Stimulated activated naive CD4-positive, alpha-beta T cell (primary cell): ENCODE data around the gene TTYH1.
"Not testable (repeated sequence)": the region's sequence is repeated elsewhere in the genome, so short reads cannot be mapped to it uniquely, and the experiment has no call there.

Source experiments
- DNase-seq, 6 experiments: peaks; one replicate each; lab custom pipeline; 2025; lab: John Stamatoyannopoulos, UW

Gene TTYH1

DNA sequence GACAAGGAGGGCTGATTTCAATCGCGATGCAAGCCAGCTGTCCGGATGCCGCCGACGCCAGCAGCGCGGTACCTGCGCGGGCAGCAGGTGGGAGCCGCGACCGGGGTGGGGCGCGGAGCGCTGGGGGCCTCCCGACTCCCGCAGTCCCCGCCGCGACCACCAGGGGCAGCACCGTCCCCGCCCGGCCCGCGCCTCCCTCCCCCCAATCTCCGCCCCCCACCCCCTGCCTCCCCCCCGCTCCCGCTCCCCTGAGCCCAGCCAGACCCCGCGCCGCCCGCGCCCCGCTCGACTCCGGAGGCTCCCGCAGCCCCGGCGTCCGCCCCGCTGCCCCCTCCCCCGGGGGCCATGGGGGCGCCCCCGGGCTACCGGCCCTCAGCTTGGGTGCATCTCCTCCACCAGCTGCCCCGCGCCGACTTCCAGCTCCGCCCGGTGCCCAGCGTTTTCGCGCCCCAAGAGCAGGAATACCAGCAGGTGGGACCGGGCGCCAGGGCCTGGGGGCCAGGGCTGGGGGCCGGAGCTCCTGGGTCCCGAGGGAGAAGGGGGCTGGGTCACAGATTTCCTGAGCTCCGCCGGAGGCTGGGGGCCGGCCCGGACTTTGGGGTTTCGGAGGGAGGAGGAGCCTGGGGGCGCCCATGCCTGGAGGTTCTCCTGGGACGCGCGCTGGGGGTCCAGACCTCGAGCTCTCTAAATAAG is at the start of gene TTYH1:
TTYH1 (plus strand) TSS at position 257 of the 693 bp plus-strand sequence; CDS start at position 346, 89 bp downstream.
- DNase-seq = peak in 2 of 6 experiments; percentile 19 to 27

DNA sequence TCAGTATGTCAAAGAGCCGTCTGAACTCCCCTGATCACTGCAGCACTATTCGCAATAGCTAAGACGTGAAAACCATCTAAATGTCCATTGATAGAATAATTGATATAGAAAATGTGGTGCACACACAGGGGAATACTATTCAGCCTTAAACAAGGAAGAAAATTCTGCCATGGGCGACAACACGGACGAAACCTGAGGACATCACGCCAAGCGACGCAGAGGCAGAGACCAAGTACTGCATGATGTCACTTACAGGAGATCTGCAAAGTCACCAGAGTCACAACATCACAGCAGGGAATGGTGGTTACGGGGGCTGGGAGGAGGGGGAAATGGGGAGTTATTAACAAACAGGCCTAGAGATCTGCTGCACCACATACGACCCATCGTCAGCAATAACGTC is 49.5 kb upstream of the TTYH1 start:
- not testable (repeated sequence) for DNase-seq

DNA sequence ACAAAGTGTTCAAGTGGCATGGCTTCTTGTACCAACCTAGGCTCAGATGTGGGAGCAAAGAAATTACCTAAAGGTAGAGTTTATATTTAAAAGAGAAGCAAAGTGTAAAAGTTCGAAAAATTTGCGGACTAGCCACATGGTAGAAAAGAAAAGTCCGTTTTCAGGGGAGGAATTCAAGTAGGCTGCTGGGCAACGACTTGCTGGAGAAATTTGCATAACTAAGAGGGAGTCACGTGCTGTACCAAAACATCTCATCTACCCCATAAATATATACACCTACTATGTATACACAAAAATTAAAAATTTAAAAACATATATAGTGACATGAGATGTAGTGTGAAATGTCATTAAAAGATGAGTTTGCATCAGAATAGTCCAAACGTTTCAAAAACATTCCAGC is 48.5 kb upstream of the TTYH1 start:
- no peak for DNase-seq

DNA sequence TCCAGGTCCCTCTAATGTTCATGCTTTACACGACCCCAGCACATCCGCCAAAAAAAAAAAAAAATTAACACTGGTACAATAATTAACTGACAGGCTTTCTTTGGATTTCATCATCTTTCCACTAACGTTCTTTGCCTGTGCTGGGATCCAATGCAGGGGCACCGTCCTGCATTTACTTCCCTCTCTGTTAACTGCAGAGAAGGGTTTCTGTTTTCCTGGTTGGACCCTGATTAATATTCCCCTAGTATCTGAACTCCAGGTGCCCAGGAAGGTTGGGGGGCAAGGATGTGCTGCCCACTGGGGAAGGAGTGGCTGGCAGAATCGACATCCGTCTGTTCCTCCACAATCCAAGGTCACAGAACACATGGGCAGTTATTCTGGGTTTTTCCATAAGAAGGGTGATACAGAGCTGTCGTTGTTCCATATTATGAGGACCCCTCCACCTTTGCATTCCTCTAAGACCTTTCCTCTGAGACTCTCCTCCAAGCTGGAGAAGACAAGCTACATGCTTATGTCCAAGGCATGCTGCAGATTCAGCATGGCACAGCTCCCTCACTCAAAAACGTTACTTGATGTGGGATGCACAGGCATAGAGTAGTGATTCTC is 46.1 kb upstream of the TTYH1 start:
- no peak for DNase-seq

DNA sequence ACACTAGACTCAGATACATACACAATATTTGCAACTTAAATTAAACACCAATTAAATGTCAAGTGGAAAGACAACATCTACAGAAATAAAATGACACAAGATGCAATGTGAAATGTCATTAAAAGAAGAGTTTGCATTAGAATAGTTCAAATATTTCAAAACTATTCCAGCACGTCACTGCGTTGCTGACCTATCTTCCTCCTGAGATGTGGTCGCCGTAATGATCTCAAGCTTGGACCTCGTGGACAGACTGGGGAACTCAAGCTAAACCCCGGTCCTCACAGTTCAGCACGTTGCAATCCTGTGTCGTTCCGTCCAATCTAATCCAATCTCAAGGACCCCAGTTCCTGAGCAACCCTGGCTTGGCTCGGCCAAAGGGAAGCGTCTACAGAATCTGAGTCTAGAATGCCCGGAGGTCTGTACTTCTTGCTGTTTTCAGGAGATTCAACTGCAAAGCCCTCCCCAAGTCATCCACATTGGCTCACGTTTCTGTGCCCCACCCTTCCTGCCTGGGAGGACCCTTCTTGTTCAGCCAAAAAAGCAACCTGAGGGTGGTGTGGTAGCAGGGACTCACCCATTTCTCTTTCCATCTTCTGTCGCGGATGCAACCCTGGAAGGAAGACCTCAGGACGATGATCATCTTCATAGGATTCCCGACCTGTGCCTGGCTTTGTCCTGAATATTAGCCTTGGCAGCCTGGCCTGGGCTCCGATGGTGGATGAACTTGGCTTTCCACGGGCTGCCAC is 45.4 kb upstream of the TTYH1 start:
- peak in 1 of 6 experiments; percentile 13 for DNase-seq

DNA sequence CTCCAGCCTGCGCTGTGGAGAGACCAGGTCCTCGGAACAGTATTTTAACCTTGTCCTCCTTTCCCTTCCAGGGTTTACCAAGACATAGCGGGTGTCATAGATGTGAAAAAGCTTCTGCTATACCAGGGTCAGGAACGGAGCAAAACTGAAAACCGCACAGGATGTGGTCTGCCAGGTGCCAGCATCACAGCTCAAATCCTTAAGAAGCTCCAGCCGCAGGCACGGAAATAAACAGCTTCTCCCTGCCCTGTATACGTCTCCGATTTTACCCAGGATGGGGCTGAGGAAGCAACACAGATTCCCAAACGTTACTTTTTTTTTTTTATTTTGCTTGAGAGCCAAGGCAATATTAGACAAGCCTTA is 44.8 kb upstream of the TTYH1 start:
- peak; percentile 22 to 76 (median 64) for DNase-seq

DNA sequence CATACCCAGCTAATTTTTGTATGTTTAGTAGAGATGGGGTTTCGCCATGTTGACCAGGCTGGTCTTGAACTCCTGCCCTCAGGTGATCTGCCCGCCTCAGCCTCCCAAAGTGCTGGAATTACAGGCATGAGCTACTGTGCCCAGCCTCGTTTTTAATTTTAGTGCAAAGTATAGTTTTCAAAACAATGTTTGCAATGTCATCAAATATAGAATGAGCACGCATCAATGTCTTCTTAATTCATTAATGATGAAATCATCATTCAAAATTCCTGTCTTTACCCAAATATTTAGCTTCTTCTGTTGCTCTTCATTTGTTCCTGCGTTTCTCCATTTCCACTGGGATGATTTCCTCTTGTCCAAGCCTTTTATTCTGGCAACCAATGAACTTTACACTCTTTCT is 43.8 kb upstream of the TTYH1 start:
- not testable (repeated sequence) for DNase-seq

DNA sequence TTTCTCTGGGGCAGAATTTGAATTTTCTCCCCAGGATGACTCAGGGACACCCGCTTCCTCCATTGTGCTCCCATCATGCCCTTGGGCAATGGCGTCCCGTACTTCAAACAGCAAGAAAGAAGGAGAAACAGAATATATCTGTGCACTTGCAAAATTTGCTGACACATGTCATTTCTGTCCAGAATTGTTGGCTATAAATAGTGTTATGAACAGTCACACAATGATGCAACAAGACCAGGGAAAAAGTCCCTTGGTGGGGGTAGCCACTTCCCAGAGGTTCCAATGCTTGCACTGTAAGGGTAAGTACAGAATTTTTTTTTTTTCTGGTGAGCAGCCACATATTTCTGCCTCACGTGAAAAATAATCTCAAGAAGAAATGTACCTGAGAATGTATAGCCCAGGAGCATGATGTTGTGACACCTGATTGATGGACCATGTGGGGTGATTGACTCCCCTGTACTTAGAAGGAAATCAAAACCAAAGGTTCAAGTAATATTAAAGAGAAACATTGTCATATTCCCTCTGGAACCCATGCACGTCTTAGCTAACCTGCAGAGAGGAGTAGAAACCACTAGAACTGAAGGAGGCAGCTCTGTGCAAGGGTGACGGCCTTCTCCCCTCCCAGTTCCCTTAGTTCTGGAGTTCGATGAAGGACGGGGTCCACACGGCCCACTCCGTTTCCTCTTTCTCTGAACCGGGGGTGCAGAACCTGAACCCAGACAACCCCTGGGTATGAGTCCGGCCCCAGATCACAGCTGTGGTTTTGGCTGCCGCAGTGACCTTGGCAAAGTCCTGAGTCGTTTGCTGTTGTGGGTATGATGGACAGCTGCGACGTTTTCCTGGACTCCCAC is 41.3 kb upstream of the TTYH1 start:
- DNase-seq = no peak

DNA sequence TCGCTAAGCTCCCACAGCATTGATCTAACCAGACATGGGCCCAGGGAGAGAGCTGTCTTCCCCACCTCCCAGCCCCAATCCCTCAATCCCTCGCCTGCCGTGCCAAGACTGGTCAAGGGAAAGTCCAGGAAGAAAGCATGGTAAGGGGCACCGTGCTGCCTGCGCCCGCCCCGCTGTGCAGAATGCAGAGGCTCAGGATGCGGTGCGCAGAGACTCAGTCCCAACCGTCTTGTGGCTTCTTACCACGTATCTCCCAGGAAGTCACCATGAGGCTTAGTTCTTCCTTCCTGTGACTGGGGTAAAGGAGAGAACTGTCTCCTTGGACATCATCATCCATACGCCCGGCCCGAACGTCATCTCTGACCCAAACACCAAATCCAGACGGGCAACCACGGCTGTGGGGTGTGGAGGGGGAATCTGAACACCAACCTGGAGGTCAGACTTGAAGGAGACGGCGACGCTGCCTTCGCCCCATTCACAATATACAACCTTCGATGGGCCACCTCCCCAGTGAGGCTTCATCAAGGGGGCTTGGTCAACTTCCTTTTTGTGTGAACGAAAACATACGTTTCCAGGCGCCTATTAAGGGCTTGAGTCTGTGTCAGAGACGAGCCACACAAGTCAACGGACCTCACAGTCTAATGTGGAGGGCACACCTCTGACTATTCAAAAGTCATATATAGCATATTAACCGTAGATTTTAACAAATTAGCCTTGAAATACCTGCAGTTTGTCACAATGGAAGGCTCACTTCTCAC is 39.9 kb upstream of the TTYH1 start:
- peak in 2 of 6 experiments; percentile 37 to 43 for DNase-seq

DNA sequence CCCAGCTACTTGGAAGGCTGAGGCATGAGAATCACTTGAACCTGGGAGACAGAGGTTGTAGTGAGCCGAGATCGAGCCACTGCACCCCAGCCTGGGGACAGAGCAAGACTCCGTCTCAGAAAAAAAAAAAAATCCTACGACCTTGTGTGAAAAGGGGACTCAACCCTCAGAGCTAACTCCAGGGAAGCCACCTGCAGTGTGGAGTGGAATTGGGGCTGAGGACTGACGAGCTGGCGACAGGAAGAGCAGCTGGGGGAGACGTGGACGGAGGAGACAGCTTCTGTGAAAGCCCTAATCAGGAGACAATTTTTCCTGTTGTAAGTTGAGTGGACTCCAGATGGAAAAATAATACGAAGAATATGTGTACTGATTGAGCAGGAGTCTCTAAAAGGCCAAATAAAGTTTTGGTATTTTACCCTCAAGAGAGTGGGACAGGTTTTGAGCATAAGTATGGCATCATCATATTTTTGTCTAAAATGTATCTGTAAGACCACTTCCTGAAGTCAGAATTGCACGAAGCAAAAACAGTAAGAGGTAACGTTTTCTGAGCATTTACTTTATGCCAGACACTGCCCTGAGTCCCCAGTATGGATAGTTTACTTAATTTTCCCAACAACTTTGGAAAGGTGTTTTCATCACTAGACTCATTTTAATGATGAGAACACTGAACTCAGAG is 38.5 kb upstream of the TTYH1 start:
- no peak for DNase-seq

DNA sequence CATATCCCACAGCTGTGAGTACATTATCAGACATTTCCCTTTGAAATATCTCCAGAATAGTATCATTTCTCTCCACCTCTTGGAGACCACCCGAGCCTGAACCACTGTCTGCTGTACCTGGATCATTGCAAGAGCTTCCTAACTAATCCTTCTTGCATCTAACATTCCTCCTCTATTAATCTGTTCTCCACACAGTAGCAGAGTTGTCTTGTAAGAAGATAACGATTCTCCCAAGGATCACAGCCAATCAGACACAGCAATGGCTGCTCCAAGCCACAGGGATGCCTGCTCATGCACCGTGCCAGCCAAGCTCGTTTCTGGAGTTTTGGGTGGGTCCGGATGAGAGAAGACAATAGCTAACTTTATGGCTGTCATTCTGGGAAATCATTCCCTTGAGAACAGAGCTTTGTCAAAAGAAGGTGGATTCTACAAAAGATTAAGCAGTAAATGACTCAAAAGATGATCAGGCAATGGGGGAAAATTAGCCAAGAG is 36.0 kb upstream of the TTYH1 start:
- no peak for DNase-seq

DNA sequence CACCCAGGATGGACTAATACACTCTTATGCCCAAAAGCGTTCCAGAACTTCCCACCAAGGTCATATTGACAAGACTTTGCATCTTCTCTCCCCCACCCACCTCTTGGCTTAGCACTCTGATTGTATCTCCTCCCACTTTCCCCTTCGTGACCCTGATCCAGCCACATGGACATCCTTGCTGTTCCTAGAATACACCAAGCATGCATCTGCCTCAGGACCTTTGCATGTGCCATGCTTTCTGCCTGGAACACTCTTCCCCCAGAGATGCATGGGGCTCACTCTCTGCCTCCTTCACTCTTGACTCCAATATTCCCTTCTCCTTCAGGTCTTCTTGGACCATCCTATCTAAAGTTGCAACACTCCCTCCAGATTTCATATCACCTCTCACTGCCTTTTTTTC is 34.4 kb upstream of the TTYH1 start:
- DNase-seq = no peak

DNA sequence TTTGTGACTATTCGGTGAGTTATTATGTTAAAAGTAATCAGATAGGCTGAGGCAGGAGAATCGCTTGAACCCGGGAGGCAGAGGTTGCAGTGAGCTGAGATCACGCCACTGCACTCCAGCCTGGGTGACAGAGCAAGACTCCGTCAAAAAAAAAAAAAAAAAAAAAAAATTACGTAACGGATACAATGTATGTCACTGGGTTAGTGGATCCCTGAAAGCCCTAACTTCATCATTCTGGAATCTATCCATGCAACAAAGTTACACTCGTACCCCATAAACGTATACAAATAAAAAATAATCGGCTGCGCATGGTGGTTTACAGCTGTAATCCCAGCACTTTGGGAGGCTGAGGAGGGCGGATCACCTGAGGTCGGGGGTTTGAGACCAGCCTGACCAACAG is 33.2 kb upstream of the TTYH1 start:
- not testable (repeated sequence) for DNase-seq

DNA sequence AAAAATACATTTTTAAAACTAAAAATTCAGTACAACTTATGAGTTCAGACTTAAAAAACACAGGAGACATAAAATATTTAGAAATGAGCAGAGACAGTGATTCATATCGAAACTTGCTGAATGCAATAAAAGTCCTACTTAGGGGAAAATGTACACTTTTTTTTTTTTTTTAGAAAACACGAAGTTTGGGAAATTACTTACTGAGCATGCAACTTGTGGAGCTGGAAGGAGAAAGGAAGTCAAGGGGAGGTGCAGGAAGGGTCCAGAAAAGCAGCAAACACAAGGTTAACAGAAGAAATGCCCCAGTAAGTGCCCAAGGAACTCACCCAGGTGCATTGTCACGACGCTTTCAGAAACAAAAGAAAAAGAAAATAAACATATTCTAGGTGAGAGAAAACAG is 31.9 kb upstream of the TTYH1 start:
- DNase-seq = no peak

DNA sequence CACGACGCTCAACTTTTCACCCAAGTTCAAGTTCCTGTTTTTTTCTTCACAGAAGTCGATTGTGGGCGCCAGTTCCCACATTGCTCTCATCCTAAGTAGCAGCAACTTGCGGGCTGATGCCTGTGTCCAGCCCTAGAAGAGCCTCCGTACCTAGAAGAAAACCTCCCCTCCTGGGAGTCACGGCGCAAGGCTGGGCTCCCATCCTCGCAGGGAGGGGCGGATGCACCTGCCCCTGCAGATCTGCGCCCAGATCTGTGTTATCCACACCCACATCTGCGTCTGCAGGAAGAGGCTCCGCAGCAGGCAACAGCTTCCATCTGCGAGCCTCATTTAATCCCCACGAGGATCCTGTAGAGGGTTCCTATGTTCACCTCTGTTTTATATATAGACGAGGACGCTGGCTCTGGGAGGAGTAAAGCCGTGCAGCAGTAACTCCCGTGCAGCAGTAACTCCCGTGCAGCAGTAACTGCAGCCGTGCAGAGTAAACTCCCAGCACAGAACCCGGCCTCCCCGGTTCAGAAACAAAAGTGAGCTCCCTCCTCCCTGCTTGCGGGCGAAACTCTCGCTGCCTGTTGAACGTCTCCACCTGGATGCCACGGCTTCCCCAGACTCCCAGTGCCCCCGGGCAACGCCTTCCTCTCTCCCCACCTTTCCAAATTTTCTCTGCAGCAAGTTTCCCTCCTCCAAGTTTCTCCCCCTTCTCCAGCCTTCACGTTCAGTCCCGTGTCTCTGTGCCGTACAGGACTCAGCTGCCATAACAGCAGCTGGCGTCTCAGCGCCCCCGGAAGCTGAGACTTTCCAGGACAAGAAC is 27.1 kb upstream of the TTYH1 start:
- DNase-seq = peak in 5 of 6 experiments; percentile 27 to 71 (median 43)

DNA sequence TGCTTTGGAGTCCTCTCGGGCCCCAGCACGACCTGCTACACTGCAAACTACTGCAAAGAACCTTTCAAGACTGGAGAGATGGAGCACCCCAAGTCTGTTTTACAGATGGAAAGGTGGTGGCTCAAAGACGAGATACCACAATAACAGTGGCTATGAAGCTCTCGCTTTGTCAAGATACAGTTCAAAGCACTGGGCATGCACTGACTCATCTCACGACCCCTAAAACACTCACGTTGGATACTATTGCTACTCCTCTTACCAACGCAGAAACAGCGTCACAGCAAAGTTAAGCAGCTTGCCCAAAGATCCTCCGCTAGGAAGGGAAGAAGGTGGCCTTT is 26.5 kb upstream of the TTYH1 start:
- no peak for DNase-seq

DNA sequence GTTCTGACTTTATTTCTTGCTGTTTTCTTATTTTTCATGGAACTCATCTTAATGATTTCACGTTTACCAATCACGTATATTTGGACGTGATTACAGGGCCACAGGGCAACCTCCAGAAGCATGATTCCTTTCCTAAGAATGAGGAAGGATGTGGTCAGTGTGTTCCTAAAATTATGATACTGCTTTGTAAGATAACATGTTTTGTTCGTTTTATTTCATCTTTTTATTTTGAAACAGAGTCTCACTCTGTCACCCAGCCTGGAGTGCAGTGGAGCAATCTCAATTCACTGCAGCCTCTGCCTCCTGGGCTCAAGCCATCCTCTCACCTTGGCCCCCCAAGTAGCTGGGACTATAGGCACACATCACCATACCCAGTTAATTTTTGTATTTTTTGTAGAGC is 25.7 kb upstream of the TTYH1 start:
- DNase-seq = no peak

DNA sequence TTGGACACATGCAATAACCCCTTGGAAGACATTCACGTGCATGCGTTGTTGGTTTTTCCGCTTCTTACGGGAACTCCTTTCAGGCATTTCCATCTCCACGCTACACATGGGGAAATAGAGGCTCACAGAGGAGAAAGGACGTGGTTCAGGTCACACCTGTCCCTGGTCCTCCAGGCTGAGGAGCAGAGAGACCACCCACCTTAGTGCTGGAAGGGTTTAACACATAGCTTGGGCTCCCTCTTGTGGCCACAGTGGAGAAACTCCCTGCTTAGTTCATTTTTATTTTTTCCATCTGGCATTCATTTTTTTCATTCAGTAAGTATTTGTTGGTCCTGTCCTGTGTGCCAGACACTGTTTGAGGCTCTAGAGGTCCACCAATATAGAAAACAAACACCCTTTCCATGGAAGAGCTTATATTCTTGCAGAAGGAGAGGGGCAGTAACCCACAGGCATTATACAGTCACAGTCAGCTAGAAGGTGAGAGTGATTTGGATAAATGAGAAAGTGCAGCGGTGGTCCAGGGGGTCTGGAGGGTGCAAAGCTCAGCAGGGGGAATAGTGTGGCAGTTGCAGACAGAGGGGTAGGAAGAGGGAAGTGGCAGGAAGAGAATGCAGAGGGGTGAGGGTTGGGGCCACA is 24.2 kb upstream of the TTYH1 start:
- peak; percentile 18 to 83 (median 66) for DNase-seq

DNA sequence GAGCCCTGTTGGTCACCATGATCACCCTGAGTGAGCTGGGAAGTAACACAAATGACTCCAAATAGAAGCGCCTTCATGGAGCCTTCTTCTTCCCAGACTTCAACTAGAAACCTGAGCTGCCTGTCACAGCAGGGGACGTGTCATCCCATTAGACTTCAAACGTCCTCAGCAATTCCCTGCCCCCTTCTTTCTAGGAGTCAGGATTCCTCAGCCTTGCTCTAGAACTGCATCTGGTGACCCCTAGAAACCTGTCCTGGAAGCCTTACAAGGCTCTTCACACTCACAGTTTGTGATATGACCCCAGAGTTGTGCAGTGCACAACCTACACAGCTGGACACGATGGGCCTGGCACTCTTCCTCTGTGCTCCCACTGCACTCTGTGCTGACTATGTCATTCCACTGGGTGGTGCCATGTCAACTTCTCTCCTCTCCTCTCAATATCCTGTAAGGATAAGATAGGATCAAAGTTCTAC is 23.6 kb upstream of the TTYH1 start:
- no peak for DNase-seq
